HG02870 (cell line): ENCODE results near the gene AMOTL2.

ENCODE experiments used
- ATAC-seq: cut with Tn5 transposase; IDR thresholded peaks from one replicate; pipeline ENCODE4 v1.9.1; 2021; ENCODE audit warnings: mild to moderate bottlenecking, moderate library complexity; ENCODE audit not compliant: unreplicated experiment

Gene AMOTL2

DNA sequence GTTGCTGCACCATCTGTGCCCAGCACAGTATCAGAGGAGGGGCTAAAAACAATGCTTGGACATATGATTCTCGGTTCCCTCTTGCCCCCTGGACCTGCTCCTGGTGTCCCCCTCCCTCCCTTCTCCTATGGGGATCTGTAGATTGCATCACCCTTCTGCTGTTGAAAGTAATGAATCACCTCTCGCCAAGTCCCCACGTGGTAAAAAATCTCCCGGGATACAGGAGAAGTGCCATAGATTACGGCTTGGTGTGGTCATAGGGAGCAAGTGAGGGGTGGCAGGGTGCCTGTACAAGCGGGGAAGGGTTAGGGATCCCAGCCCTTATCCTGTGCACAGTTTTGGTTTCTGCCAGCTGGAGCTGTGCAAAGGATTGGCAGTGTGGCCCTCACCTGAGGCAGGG lies 37.7 kb downstream of the AMOTL2 start:
- ATAC-seq: no peak

DNA sequence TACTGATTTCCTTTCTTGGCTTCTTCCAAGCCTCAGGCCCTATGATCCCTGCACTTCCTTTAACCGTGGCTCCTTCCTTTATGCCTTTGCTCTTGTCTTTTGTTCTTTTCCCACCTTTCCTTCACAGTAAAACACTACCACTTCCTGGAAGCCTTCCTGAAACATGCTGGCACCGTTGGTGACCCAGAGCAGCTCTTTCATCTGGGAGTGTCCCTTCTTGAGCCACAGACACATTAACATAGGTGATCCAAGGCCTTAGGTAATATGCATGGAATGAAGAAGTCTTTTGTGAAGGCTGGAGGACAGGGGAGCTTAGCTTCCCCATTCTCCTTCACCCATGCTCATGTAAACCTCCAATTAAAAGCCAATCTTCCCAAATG lies 39.4 kb downstream of the AMOTL2 start:
- no peak for ATAC-seq

DNA sequence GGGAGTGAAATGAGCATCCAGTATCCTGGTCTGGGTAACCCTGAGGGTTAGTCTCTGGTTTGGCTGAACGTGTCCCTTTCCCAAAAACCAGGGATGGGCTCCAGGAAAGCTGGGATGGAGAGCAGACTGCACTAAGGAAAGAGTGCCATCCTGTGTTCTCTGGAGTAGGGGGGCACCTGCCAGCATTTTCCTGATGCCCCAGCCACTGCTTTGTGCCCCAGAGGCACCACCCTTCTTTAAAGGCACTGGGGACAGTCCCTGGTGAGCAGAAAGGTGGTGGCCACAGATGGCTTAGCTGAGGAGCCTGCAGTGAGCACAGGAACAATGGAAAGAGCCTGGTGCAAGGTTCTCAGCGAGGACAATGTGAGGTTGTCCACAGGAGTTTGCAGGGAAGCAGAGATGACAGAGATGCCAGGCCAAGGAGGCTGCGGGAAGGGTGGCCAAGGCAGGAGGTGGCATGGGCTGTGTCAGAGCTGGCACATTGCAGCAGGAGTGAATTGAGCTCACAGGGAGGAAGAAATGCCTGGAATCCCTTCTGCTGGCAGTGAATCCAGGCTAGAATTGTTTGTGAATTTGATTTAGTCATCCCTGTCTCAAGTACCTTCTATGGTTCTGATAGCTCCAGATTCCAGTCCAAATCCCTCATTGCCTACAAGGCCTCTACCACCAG lies 39.9 kb downstream of the AMOTL2 start:
- ATAC-seq: no peak

DNA sequence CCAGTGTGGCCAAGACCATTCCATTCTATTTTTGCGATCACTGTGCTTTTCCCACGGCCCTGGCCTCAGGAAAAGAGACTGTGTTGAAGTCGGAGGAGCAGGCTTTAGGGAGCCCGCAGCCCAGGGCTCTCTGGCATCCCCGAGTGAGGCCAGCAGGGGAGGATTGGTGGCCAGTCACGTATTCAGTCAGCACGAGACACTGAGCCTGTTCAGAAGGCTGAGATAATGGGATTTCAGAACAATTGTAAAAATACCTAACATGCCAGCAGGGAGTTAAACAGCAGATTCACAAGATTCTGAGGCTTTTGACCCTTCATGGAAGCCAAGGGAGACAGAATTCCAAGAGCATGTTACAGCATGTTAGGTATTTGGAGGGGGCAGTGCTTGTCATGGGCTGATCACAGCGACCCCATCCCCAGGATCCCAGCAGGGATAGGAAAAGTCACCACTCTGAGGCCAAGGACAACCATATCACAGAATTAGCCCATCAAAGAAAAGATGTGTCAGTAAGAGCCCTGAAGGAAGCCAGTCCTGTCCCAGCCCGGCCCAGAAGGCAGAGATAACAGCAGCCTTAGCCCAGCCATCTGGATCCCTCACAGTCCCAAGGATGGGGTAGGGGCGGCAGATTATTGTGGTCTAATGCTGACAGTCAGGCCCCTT lies 40.6 kb downstream of the AMOTL2 start:
- ATAC-seq: no peak

DNA sequence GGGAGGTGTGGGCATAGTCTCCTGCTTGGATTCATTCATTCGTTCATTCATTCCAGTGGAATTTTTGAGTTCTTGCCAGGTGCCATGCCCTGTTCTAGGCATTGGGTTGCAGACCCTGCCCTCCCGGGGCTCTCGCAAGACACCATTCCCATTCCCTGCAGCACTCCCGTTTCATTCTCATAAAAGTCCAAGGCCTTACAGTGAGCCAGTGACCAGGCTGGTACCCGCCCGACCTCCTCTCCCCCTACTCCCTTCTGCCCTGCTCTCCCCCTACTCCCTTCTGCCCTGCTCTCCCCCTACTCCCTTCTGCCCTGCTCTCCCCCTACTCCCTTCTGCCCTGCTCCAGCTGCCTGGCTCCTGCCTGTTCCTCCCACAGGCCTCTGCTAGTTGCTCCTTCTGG lies 41.9 kb downstream of the AMOTL2 start:
- no peak for ATAC-seq

DNA sequence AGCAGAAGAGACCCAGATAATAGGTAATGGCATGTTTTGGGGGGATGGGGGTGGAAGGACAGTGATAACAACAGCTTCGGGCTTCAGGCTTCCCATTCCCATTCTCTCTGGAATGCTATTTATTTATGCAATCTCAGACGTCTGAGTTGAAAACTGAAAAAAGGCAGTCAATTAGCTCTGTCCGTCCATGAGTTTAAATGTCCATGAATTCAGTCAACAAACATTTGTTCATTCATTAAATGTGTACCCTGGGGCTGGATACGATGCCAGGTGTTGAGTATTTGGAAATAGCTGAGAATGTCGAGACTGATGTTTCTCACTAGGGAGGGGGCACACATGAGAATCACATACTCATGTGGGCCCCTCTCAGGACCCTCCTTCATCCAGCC lies 42.4 kb downstream of the AMOTL2 start:
- ATAC-seq: no peak

DNA sequence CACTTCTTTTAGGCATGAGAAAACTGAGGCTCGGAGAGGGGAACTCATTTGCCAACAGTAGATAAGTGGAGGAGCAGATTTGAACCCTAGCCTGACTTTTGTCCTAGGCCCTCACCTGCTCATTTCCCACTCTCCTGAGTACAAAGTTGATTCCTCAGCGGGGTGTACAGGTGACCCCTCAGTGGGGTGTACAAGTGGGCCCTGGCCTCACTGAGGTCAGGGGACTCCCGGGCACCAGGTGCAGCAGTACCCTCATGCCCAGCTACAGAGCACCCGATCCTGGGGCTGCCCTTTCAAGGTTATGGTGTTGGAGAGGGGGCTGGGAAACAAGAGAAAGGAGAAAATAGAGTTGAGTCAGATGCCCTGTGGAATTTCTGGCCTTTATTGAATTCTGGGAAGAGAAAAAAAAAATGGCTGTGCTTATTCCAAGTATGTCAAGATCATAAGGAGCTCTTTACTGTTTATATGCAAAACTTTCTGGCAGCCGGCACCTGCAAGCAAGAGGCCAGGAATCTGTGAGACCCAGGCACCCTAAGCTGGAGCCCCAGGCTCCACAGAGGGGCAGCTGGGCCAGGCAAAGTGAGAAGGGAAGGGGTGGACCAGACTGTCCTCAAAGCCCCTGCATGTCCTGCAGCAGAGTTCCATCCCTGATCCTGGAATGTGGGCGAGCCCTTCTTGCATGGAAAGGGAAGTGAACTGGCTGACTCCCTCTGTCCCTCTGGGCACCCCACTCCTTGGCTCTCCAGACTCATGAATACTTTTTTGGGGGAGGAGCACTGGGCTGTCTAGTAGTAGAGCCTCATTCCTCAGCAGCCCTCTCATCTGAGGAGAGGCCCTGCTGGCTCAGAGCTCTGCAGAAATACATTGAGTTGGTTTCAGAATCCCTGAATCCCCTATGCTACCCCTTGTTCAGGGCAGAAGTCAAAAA lies 43.1 kb downstream of the AMOTL2 start:
- ATAC-seq: no peak

DNA sequence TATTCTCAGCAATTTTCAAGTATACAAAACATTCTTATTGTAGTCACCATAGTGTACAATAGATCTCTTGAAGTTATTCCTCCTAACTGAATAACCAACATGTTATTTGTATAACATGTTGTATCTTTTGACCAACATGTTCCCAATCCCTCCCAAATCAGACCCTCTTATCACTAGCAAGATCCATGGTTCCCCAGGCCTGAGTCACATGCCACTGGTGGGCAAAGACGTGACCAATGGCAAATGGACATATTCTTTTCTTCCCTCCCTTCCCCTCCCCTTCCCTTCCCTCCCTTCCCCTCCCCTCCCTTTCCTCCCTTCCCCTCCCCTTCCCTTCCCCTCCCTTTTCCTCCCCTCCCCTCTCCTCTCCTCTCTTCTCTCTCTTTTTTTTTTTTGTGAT lies 45.4 kb downstream of the AMOTL2 start:
- ATAC-seq: no peak

DNA sequence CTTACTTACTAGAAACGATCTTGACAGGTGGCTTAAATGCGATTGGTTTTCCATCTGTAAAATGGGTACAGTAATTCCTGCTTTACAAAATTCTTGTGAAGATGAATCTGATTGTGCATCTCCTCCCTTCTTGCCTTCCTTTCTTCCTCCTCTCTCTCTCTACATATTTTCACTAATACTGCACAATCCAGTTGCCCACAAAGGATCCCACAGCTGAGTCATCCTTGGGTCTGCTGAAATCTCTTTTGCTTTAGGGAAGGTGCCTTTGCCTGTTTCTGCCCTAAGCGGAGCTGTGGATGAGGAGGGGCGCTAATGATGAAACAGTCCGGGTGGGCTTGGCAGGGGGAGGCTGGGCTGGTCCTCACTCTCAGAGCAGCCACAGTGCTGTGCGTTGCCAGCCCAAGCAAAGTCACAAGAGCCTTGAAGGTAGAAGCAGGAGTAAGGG lies 46.1 kb downstream of the AMOTL2 start:
- no peak for ATAC-seq

DNA sequence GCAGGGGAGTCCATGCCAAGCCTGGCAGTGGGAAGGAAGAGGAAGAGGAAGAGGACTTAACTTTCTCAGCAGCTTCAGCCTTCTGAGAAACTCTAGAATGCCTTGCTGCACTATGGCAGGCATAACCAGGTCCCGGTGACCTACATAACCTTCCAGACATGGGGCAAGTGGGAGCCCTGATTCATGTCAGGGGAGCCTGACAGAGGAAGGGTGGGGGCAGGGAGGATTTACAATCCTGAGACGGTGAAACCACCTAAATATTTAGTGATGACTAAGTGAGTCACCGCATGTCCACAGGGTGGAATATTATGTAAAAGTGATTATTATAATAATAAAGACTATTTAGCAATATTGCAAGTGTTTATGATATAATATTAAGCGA lies 46.7 kb downstream of the AMOTL2 start:
- ATAC-seq: no peak

DNA sequence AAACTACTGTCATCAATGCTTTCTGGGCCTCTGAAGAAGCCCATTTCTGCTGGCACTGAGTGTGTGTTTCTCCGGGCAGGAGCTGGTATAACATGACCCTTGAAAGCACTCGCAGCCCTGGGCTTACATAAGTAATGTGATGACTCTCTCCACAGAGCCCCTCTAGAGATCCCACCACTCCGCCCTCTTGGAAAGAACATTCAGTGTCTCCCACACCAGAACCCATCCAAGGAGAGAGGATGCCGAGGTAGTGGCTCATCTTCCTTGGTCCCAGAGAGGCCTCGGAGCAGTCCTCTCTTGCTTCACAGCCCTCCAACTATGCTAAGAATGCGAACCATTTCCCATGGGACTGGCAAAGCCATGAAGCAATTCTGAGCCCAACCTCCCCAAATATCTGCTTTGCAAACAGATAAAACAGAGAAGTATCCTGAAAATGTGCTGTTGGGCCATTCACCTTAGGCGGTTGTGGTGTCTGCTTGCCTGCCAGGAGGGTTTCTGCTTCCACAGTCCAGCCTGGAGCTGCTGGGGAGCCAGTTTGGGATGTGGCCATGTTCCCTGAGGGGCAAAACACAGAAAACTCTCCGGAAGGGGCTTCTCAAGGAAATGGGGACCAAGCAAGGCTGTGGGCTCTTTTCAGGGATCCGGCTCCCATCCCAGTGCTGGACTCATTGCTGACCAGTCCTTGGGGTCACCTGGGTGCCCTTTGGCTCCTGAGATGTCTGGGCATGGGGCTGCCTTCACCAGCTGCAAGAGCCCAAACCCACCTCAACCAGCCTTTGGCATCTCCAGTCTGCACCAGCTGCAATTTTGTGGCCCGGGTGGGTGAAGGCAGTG lies 47.3 kb downstream of the AMOTL2 start:
- ATAC-seq: no peak

DNA sequence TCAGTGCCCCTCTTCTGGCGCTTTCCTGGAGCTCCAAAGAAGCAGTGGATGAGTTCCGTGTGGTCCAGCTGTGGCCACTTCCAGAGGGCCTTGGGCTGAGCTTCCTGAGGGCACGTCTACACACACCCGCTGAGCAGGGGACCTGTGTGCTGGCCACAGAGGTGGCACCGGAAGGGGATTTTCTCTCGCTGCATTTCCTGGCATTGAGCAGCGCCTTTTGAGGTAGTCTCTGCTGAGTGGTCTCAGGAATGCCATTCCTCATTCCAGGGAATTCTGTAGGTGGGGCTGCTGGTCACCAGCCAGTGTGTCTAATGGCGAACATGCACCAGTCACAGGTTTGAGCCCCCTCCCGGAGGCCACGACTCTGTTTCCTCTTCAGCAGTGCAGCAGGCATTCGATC lies 48.1 kb downstream of the AMOTL2 start:
- no peak for ATAC-seq

DNA sequence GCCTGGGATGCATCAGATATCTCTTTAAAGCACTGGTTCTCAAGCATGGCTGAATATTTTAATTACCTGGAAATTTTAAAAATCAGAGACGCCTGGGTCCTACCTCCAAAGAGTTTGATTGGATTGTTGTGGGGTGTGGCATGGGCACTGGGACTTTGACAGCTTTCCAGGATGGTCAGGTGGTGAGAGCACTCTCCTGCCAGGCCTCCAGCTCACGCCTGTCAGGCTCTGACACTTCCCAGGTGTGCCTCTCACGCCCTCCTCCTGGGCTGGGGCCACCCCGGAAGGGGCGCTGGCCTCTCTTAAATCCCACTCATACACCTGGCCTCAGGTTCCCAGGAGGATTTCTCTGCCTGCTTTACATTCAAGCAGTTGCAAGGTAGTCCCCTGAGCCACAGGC lies 48.5 kb downstream of the AMOTL2 start:
- no peak for ATAC-seq

DNA sequence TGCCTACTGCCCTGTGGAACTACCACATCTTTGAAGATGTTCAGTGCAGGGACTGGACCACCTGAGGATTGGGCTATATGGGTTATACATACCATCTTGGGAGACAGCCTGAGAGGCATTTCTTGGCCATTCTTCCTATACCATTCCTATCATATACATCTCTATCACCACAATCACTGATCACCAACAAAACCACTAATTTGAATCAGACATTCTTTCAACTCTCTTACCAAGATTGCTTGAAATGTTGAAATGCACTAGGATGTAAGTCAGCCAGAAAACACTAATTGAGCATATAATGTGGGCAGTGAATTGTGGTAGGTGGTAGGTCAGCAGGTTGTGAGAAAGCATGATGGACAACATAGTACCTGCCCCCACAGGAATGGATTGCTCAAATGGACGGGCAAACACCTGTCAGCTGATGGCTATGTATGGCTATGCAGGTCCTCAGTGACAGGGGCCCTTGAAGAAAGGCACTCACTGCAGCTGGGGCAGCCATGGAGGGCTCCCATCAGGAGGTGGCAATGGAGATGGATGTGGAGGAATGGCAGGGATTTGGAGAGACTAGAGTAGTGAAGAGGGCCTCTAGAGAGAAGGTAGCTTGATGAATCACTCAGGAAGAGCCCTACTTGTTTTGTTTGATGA lies 49.1 kb downstream of the AMOTL2 start:
- ATAC-seq: no peak

DNA sequence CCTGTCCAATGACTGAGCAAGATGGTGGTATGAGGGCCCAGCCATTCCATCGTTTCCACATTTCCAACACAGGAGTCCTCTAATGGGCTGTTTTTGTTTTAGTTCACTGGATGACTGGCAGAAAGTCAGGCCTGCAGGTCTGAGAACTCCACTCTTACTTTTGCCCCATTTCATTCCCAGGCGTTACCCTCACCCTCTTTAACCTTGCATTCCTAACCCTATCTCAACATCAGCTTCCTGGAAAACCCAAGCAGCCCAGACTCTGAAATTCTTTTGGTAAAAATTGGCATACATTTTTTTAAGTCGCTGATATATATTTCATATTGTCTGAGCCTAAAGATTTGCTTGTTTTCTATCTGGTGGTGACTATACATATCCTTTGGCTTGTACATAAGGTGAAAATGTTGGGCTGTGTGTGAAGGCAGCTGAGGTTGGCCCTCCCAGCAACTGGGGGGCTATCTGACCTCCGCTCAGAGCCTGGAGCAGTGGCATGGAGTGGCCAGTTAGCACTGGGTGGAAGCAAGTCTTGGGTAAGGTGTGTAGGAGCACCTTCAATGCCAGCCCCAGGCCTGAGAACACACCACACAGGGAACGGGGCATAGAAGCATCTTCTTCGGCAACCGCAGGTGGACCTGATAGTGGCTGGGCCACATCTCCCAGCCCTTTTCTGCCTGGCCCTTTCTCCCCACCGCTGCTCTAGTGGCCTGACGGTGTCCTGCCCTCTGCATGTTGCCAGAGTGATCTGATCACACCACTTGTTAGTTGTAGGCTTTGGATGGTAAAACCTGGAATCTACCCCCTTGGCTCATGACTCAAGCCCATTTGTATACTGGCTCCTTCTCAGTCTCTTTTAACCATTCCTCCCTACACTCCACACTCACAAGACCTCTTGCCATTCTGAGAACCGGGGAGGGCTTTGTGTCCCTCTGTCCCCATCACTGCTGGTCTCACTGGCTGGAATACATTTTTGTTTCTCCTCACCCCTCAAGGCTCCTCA lies 50.0 kb downstream of the AMOTL2 start:
- no peak for ATAC-seq

DNA sequence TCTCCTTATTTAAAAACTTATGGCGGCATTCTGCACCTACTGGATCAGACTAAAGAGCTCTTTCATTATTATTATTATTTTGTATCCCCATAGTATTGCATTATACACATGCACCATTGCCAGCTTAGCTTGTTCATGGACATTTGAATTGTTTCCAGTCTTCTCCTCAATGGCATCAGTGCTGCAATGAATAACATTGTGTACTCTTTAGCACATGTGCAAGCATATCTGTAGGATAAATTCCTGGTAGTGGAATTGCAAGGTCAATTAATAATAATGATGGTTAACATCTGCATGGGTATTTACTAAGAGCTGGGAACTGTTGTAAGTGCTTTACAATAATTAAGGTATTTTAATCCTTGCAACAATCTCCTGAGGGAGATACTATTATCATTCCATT lies 52.0 kb downstream of the AMOTL2 start:
- no peak for ATAC-seq

DNA sequence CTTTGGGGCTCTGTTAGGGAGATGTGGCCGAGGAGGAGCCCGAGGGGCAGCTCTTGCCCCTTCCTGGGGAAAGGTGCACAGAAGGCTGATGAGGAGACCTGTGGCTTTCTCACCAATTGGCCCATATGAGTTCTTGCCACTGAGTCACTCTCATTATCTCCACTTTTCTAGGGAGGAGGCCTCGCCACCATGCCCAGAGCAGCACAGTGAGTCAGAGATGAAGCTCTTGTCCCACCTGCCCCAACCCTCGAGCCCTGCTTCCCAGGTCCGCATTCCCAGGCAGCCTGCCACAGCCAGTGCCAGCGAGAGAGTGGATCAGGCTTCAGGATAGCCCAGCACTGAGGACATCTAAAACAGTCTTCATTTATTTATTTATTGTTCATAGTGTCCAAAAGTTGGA lies 53.5 kb downstream of the AMOTL2 start:
- no peak for ATAC-seq

DNA sequence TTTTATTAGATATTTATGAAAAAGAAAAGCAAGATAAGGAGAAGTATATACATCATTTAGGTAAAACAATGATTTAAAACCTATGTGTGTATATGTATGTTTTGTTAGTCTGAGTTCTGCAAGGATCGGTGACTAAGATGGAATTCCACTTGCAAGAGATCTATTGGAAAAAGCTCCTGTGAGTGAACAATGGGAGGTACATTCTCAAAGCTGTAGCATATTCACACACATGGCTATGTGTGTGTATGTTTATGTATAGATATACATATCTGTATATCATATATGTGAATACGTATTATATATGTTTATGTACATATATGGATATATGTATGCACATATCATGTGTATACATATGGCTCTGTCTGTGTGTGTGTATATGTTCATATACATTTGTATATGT lies 54.3 kb downstream of the AMOTL2 start:
- no peak for ATAC-seq

DNA sequence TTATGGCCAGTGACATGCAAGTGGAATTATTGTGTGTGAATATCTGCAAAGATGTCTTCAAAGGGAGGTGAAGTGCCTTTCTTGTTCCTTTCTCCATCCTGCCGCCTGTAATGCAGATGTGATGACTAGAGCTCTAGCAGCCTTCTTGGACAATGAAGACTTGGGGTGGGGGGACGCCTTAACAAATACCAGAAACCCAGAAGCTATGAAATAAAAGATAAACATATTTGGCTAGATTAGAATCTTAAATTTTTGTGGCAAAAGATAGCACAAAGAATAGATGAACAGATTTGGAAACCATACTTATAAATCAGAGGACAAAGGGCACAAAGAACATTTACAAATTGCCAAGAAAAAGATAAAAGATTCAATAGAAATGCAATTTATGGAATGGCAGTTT lies 56.1 kb downstream of the AMOTL2 start:
- ATAC-seq: no peak
